H1 (cell line): Measurements from ENCODE around the gene EEIG1.

Experiments
- ATF3 ChIP-seq: IDR thresholded peaks from 2 replicates; pipeline ENCODE4 v1.6.1; 2011; ENCODE audit warnings: low read depth, mild to moderate bottlenecking, low read length; ENCODE audit not compliant: insufficient read depth
- EZH2 ChIP-seq: fragments of 200-600 bp; sonication (generic); IDR thresholded peaks from 2 replicates; pipeline ENCODE4 v1.7.1; 2012; ENCODE audit warnings: low read depth, mild to moderate bottlenecking, moderate library complexity, low read length, inconsistent platforms; ENCODE audit not compliant: severe bottlenecking
- GABPA ChIP-seq: IDR thresholded peaks from 2 replicates; pipeline ENCODE4 v1.6.1; 2011; ENCODE audit warnings: mild to moderate bottlenecking, low read length, moderate library complexity, borderline replicate concordance; ENCODE audit not compliant: insufficient read depth
- POLR2A ChIP-seq, 2 experiments: IDR thresholded peaks; 1 replicate in 1 of 2; 2 replicates in 1 of 2; pipeline ENCODE4 v1.6.1; 2011; ENCODE audit warnings: low read depth in 2 of 2, low read length in 2 of 2, mild to moderate bottlenecking in 2 of 2; ENCODE audit errors: control extremely low read depth in 1 of 2
- TBP ChIP-seq: IDR thresholded peaks from 2 replicates; pipeline ENCODE4 v1.6.1; 2011; ENCODE audit warnings: low read depth, low read length, improper control_type of control experiment
- TF ChIP-seq, protein P1 (sequence below), 3 experiments: IDR thresholded peaks; 1 replicate in 2 of 3; 2 replicates in 1 of 3; pipeline versions ENCODE4 v1.5.1 to v1.6.1; 2011; ENCODE audit warnings: low read length in 3 of 3, mild to moderate bottlenecking in 3 of 3, inconsistent platforms in 2 of 3, low read depth in 1 of 3, moderate library complexity in 1 of 3; ENCODE audit not compliant: insufficient read depth in 1 of 3; ENCODE audit errors: control extremely low read depth in 1 of 3

DNA sequence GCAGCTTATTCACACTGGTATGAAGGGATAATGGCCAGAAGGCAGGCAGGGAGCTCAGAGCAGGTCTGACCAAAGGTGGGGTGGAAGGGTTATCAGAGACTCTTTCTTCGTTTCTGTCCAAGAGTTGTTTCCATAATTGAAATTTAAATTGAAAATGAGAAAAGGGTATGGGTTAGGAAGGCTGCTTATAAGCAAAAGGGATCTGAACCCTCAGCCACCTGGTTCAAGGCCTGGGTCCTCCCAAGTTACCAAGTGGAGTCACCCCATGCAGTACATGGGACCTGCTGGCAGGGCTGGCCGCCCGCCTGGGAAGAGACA is 17.8 kb downstream of the EEIG1 start:
- TF ChIP-seq, protein P1, sequence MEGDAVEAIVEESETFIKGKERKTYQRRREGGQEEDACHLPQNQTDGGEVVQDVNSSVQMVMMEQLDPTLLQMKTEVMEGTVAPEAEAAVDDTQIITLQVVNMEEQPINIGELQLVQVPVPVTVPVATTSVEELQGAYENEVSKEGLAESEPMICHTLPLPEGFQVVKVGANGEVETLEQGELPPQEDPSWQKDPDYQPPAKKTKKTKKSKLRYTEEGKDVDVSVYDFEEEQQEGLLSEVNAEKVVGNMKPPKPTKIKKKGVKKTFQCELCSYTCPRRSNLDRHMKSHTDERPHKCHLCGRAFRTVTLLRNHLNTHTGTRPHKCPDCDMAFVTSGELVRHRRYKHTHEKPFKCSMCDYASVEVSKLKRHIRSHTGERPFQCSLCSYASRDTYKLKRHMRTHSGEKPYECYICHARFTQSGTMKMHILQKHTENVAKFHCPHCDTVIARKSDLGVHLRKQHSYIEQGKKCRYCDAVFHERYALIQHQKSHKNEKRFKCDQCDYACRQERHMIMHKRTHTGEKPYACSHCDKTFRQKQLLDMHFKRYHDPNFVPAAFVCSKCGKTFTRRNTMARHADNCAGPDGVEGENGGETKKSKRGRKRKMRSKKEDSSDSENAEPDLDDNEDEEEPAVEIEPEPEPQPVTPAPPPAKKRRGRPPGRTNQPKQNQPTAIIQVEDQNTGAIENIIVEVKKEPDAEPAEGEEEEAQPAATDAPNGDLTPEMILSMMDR (IDR thresholded peaks at IDR 0.05; ENCODE audit: control extremely low read depth in 1 of 3, insufficient read depth in 1 of 3, low read depth in 1 of 3, low read length in 3 of 3): no peak
- TF ChIP-seq EZH2 (no peak), ATF3 (no peak), GABPA (no peak), POLR2A (IDR thresholded peaks at IDR 0.05; ENCODE audit: control extremely low read depth in 1 of 2, low read depth in 2 of 2, low read length in 2 of 2) (no peak), TBP (no peak)
